RCC 7860 (cell line): Measurements from ENCODE around the gene APOLD1.
"Not testable (repeated sequence)": the region's sequence is repeated elsewhere in the genome, so short reads cannot be mapped to it uniquely, and the experiment has no call there.

Experiments used
- DNase-seq: peaks from one replicate; pipeline ENCODE4 v3.0.0-alpha.2; 2015; ENCODE audit warnings: low spot score
- FAIRE-seq: peaks from 2 replicates; lab custom pipeline; 2012; peaks lifted over from hg19 to GRCh38; lab: Jason Lieb, UNC

The APOLD1 gene

DNA sequence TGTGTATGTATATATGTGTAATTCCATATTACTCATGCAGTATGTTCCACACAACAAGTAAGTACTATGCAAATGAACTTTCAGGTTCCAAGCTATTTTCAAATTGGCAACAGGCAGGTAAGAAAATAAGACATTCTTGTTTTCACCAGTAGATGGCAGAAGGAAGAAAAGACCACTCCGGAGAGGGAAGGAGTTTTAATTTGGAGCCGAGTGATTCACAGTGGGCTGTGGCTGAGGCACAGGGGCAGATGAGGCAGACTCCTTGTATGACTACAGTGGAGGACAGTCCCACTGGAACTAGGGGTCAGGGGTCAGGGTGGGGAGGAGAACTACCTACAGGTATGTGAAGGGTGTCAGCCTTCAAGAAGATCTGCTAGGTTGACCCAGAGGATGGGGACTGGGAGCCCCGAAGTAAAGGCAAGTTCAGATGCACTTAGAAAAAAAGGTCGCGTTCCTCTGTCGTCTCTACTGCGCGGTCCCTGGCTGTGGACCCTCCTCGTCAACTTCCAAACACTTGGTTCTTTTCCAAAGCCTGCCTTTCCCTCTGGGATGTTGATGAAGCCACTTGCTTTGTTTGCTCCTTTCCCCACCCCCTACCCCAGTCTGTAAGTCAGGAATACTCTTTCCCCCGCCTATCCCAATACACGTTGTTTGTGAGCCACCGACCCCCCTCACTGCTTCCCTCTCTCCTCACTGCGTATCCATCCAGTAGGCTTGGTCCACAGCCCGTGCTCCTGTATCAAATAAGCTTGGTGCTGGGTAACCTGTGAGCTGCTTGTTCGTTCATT, 51.8 kb downstream of the APOLD1 start:
- FAIRE-seq (peak; percentile 77), DNase-seq (peak; percentile 79)

DNA sequence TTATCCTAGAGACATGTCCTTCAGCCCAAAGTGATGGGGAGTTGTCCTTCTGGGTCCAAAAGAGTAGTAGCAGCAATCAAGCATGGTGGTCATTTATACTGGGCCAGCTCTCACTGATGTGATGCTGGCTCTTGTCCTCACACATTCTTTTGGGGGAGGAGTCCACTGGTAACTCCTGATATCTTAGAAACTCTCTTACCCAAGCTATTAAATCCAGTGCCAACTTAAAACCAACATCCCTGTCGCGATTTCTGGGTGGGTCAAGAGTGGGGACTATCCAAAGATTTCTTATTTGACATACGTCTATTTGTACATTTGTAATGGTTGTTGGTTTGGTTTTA, 52.3 kb downstream of the APOLD1 start:
- no peak for DNase-seq
- no peak for FAIRE-seq

DNA sequence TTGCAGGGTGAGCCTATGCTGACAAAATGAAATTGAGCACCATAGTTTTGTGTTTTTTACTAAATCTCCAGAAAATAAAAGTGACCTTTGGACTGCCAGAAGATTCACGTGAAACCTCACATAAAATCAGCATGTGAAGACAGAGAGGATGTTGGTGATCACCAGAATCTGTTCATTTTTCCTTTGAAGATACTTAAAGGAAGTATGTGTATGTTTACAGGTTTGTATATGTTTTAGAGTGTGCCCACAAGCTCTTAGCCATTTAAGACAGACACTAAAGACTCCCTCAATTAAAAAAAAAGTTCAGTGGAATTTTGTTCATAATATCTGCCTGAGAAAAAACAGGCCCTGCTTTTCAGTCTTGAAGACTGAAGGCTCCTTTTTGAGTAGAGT, 53.5 kb downstream of the APOLD1 start:
- FAIRE-seq (no peak), DNase-seq (no peak)

DNA sequence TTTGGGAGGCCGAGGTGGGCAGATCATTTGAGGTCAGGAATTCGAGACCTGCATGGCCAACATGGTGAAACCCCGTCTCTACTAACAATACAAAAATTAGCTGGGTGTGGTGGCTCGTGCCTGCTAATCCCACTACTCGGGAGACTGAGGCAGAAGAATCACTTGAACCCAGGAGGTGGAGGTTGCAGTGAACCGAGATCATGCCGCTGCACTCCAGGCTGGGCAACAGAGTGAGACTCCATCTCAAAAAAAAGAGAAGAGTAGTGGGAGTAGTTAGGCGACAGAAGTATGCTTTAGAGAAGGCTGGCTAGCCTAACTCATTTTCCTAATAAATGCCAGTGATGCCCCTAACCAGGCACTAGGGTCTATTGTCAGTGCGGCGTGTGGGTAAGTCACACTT, 54.0 kb downstream of the APOLD1 start:
- not testable (repeated sequence) for FAIRE-seq, DNase-seq

DNA sequence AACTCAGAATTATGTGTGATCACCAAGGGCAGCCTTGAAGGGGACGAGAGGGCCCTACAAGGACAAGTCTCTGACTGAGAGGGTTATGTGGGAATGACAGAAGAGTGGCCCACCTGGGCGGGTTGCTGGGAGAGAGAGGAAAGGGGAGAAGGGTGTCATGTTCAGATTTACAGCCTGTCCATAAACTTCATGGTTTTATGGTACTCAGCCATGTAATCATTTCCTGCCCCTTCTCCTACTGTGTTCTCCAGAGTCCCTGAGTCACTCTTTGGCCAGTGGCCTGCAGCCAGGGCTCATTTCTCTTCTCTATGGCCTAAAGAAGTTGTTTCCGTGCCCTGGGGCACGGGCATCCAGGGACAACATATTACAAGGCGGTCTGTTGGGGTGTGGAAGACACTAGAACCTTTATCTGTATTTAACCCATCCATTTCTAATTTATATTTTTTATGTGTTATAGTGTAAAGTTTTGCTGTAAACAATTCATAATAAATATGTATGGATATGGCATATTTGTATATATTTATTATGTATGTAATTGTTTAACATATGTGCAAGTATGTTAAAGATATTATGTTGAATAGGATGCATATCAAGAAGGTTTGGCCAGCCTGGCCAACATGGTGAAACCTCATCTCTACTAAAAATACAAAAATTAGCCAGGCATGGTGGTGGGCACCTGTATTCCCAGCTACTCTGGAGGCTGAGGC, 54.6 kb downstream of the APOLD1 start:
- peak; percentile 91 for FAIRE-seq
- DNase-seq, result peak; percentile 78

DNA sequence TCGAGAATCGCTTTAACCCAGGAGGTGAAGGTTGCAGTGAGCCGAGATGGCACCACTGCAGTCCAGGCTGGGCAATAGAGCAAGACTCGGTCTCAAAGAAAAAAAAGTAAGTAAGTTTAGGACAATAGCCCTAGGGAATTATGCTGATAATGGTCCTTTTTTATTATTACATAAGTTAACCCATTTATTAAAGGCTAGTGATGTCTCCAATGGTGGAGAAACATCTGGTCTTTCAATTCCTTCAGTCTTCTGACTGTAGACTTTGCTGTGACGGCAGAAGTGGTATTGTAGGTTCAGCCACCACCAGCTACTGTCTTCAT, 55.1 kb downstream of the APOLD1 start:
- no peak for DNase-seq
- FAIRE-seq, result no peak
